Stomach smooth muscle (tissue), 2 donors: ENCODE data around the gene ZBTB20.

Experiments
- H3K27ac ChIP-seq: one replicate; pipeline ENCODE4 v1.7.0; 2013; ENCODE audit warnings: mild to moderate bottlenecking, low read length, inconsistent platforms
- H3K27me3 ChIP-seq, 2 donors: one replicate each; pipeline ENCODE4 v1.7.0; 2013; ENCODE audit warnings: low read length in 2 of 2; ENCODE audit not compliant: insufficient read depth in 2 of 2, control insufficient read depth in 1 of 2
- H3K36me3 ChIP-seq, 2 donors: one replicate each; pipeline ENCODE4 v1.7.0; 2013; ENCODE audit warnings: low read length in 2 of 2; ENCODE audit not compliant: control insufficient read depth in 2 of 2, insufficient read depth in 2 of 2
- H3K4me1 ChIP-seq: one replicate; pipeline ENCODE4 v1.7.0; 2013; ENCODE audit warnings: low read length; ENCODE audit not compliant: control insufficient read depth, insufficient read depth
- H3K4me3 ChIP-seq, 2 donors: one replicate each; pipeline ENCODE4 v1.7.0; 2013; ENCODE audit warnings: low read length in 2 of 2
- H3K9ac ChIP-seq, 2 donors: one replicate each; pipeline ENCODE4 v1.7.0; 2013; ENCODE audit warnings: low read length in 2 of 2, mild to moderate bottlenecking in 1 of 2
- H3K9me3 ChIP-seq, 2 donors: one replicate each; pipeline ENCODE4 v1.7.0; 2013; ENCODE audit warnings: low read length in 2 of 2; ENCODE audit not compliant: control insufficient read depth in 2 of 2
- donor health status: healthy.
- donor health status: Pancreatic carcinoma.

ZBTB20 gene

DNA sequence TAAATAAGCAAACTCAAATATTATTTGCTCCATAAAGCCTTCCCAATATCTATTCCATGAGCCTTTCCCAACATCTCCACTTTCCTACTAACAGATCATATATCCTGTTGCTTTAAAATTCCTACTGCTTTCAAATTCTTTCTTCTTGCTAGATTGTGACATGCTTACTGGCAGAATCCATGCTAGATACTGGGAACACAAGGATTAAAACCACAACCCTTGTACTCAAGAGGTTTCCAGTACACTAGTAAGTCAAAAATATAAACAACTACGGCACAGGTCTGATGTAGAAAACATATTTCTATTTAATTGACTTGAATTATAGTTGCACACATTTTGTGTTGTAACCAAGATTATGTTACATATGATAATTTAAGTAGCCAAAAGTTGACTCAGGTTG is 275.0 kb downstream of the ZBTB20 start:
- Histone ChIP-seq H3K4me1 (peaks cover 6% of the 10 kb centered on the region), H3K27ac (no peak overlapping the region), H3K4me3 (no peak overlapping the region)

DNA sequence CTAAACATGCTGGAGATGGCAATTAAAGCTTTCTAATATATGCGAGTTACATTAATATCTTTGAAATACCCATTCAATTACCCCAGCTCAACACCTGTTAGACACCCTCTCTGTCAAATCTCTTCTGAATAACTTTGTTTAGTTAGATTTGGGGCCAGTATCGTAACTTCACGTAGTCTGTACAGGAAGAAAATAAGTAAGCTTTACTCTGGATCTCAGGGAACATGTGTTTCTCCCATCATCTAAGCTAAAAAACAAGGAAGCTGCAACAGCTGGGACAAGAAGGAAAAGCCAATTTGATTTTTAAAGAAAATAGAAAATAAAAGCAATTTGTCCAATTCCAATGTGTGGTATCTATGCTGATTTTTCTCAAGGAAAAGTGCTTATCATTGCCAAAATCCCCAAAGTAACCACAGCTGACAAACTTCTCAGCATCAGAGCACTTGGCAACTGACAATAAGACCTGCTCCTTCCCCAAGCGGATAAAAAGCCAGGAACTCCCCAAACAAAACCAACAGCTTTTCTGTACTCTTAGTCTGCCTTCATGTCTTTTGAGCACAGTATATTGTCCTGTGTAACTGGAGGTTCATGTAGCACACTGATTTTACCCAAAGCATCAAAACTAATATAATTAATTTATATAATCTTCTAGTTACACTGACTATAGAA is 279.1 kb downstream of the ZBTB20 start:
- Histone ChIP-seq H3K27ac (no peak overlapping the region), H3K4me1 (no peaks in the 10 kb centered on the region), H3K9ac (no peak overlapping the region)

More for the DNA sequence above, 275.0 kb downstream of the ZBTB20 start:
- no peaks in the 10 kb centered on the region for H3K9me3 ChIP-seq
- no peak overlapping the region for H3K9ac ChIP-seq
- no peaks in the 10 kb centered on the region for H3K27me3 ChIP-seq
- H3K36me3 ChIP-seq = no peaks in the 10 kb centered on the region

DNA sequence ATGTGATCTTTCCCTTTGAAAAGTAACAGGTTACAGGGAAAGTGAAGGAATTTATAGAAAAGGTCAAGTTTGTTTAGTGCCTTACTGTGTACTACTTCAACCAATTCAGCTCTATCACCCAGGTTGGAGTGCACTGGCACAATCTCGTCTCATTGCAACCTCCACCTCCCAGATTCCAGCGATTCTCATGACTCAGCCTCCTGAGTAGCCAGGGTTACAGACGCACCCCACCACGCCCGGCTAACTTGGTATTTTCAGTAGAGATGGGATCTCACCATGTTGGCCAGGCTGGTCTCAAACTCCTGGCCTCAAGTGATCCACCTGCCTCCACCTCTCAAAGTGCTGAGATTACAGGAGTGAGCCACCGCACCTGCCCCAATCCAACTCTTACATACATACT is 279.7 kb downstream of the ZBTB20 start:
- Histone ChIP-seq H3K4me1 (no peaks in the 10 kb centered on the region), H3K27ac (no peak overlapping the region), H3K9ac (no peak overlapping the region), H3K9me3 (no peaks in the 10 kb centered on the region), H3K27me3 (no peaks in the 10 kb centered on the region), H3K4me3 (no peak overlapping the region), H3K36me3 (no peaks in the 10 kb centered on the region)

More for the DNA sequence above, 279.1 kb downstream of the ZBTB20 start:
- no peaks in the 10 kb centered on the region for H3K9me3 ChIP-seq
- H3K4me3 ChIP-seq = no peak overlapping the region
- H3K27me3 ChIP-seq = no peaks in the 10 kb centered on the region
- H3K36me3 ChIP-seq = no peaks in the 10 kb centered on the region

DNA sequence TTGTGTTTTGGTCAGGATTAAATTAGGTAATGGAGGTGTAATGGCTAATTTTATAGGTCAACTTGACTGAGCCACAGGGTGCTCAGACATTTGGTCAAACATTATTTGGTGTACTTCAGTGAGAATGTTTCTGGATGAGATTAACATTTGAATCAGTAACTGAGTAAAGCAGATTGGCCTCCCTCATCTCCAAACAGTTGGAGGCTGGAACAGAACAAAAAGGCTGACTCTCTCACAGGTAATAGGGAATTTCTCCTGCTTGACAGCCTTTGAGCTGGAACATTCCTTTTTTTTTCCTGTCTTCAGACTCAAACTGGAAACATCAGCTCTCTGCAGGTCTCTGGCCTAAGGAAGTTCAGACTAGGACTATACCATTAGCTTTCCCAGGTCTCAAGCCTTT is 280.7 kb downstream of the ZBTB20 start:
- Histone ChIP-seq H3K27me3 (no peaks in the 10 kb centered on the region), H3K9me3 (no peaks in the 10 kb centered on the region), H3K27ac (no peak overlapping the region), H3K36me3 (no peaks in the 10 kb centered on the region), H3K9ac (no peak overlapping the region), H3K4me1 (no peaks in the 10 kb centered on the region), H3K4me3 (no peak overlapping the region)

DNA sequence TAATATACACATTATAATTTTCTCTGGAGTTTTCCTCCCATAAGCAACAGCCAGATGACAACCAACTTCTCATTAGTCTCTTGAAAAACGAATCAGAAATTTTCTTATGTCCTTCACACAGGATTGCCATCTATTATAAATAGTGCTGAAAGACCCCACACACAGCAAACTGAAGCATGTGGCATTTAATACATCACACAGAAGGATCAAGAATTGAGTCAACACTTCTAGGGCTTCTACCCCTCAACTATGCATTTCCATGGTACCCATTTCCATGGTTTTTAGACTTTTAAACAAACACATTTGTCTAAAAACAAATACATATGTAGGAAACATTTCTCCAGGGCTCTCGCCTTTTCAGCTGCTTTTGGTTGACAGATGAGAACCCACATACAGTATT is 282.1 kb downstream of the ZBTB20 start:
- no peaks in the 10 kb centered on the region for H3K9me3 ChIP-seq
- H3K27me3 ChIP-seq = no peaks in the 10 kb centered on the region
- no peaks in the 10 kb centered on the region for H3K4me1 ChIP-seq
- H3K36me3 ChIP-seq = no peaks in the 10 kb centered on the region
- no peak overlapping the region for H3K27ac ChIP-seq
- no peak overlapping the region for H3K4me3 ChIP-seq
- no peak overlapping the region for H3K9ac ChIP-seq

DNA sequence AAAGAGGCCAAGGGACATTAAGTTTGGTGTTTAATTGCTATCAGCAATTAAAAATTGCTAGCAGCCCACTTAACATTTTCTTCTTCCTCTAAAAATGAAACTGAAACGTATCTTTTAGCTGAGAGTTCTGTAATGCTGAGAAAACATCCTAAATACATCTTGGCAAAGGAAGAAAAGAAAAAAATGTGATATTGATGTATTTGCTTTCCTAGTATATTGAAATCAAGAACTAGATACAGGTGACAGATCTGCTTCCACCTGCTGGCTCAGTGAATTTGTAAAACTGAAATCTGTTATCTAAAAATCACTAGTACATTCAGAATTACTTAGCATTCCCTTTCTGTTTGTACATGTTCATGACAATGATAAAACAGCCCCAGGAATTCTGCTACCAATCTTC is 283.2 kb downstream of the ZBTB20 start:
- Histone ChIP-seq H3K27me3 (no peaks in the 10 kb centered on the region), H3K4me3 (peak overlapping the region; percentile 38 to 47), H3K9ac (peak overlapping the region; percentile 6 to 12), H3K9me3 (no peaks in the 10 kb centered on the region), H3K4me1 (no peaks in the 10 kb centered on the region), H3K36me3 (no peaks in the 10 kb centered on the region), H3K27ac (no peak overlapping the region)

DNA sequence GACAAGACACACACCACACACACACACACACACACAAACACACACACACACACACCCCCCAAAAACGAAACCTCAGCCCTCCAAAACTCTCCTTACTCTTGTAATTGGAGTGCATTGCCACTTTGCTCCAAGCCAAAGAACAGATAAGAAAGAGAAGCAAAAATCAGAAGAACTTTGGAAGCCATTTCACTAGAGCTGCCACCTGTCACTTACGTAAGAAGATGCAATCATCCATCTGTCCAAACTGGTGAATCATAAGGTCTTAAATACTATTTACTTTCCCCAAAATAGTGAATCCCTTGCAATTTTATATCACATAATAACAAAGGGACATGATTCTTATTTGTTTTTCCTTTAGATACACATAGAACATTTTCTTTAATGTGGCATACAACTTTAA is 285.4 kb downstream of the ZBTB20 start:
- H3K27me3 ChIP-seq = no peaks in the 10 kb centered on the region
- H3K9me3 ChIP-seq = no peaks in the 10 kb centered on the region
- no peak overlapping the region for H3K27ac ChIP-seq
- no peak overlapping the region for H3K4me3 ChIP-seq
- H3K4me1 ChIP-seq = no peaks in the 10 kb centered on the region
- H3K36me3 ChIP-seq = no peaks in the 10 kb centered on the region
- no peak overlapping the region for H3K9ac ChIP-seq

DNA sequence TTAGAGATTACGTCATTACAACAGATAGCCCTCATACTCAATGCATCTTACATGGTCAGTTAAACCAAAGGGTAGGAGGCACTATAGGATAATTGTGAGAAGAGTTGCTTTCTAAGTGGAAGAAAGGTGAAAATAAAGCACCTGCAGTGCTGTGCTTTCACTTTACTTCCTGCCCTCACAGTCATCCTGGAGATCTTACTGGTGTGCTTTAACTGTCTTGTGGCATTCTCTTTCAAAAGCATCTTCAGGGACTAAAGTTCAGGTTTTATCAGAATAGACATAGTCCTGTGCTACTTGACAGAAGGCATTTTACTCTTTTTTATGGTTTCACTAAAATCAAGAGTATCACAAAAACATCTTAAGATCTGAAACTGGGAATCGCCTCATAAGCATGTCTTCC is 286.6 kb downstream of the ZBTB20 start:
- no peaks in the 10 kb centered on the region for H3K27me3 ChIP-seq
- H3K9ac ChIP-seq = no peak overlapping the region
- H3K4me1 ChIP-seq = no peaks in the 10 kb centered on the region
- no peaks in the 10 kb centered on the region for H3K36me3 ChIP-seq
- H3K27ac ChIP-seq = no peak overlapping the region
- H3K4me3 ChIP-seq = no peak overlapping the region
- H3K9me3 ChIP-seq = no peaks in the 10 kb centered on the region

DNA sequence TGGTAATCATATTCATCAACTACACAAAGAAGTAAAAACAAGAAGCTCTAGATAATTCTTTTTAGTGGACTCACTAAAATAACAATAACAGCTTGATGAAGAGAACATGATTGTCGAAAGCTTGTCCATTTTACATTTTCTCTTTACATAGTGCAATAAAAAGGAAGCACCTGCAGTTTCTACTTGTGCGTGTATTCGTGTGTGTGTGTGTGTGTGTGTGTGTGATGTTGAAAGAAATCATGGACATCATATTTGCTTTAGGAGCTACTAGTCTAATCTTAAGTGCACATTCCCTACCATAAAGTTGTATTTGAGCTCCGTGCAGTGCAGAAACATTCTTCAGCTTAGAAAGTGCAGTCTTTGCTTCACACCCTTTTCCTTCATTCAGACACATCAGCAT is 288.8 kb downstream of the ZBTB20 start:
- H3K27ac ChIP-seq = no peak overlapping the region
- no peaks in the 10 kb centered on the region for H3K27me3 ChIP-seq
- no peaks in the 10 kb centered on the region for H3K36me3 ChIP-seq
- H3K4me1 ChIP-seq = no peaks in the 10 kb centered on the region
- H3K9me3 ChIP-seq = no peaks in the 10 kb centered on the region
- no peak overlapping the region for H3K9ac ChIP-seq
- H3K4me3 ChIP-seq = no peak overlapping the region

DNA sequence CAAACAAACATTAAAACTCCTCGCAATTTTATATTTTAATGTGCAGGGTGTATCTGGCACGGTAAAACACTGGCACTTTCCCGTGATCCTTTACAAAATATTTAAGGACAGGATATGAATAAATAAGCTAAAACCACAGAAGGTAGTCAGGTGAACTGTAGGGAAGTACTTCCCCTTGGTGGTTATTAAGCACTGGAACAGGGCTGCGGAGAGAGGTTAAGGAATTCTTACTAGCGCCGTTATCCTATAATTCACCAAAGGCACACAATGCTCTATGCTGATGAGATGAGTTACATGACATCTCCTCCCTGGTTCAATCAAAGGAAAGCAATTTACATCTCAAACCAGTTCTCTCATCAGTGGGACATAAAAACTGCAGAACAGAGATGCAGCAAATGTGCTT is 289.8 kb downstream of the ZBTB20 start:
- Histone ChIP-seq H3K9ac (no peak overlapping the region), H3K9me3 (no peaks in the 10 kb centered on the region), H3K27ac (no peak overlapping the region), H3K27me3 (no peaks in the 10 kb centered on the region), H3K4me1 (no peaks in the 10 kb centered on the region), H3K4me3 (no peak overlapping the region), H3K36me3 (no peaks in the 10 kb centered on the region)

DNA sequence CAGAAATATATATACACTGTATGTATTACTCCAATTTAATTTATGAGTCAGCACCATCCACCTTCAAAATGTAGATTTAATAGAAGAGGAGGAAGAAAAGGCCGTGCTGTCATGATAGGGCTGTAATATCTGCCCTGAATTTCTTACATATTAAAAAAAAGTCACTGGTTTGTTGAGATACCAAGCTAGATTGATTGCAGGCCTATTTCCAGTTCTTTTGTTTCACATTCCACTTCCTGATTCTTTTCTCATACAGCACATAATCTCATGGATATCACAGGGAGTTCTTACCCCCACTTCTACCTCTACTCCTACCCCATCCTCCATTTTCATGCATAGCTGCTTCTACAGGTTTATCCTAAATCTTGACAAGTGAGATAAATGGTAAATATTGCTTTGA is 290.3 kb downstream of the ZBTB20 start:
- no peaks in the 10 kb centered on the region for H3K4me1 ChIP-seq

More for the DNA sequence above, 290.3 kb downstream of the ZBTB20 start:
- Histone ChIP-seq H3K9me3 (no peaks in the 10 kb centered on the region), H3K27ac (no peak overlapping the region), H3K9ac (no peak overlapping the region), H3K36me3 (no peaks in the 10 kb centered on the region), H3K4me3 (no peak overlapping the region), H3K27me3 (no peaks in the 10 kb centered on the region)
